A172 (cell line): Measurements from ENCODE around the gene VEZT. TPM values are rescaled to one million over a fixed set of nuclear protein-coding genes. Genes with fewer than 3 reads are reported as not detected.
"Not testable (repeated sequence)": the region's sequence is repeated elsewhere in the genome, so short reads cannot be mapped to it uniquely, and the experiment has no call there.

Experiments
- DNase-seq: peaks from one replicate; pipeline ENCODE4 v3.0.0-alpha.2; 2015; ENCODE audit warnings: low spot score
- total RNA-seq: library from RNA; depleted of rRNA; stranded (reverse); fragments of >200 nt; shearing (Covaris generic); gene quantifications from 2 replicates; pipeline ENCODE4 v1.2.3, GENCODE V29; 2014

The VEZT gene
- total RNA-seq, 1 experiment from 2014 or later, result 104 TPM

GRCh38 chr12:95257541-95257940, 39.9 kb downstream of the VEZT start:
- DNase-seq, result no peak

GRCh38 chr12:95258151-95258550, 40.5 kb downstream of the VEZT start:
- no peak for DNase-seq

GRCh38 chr12:95258803-95259202, 41.2 kb downstream of the VEZT start:
- DNase-seq, result no peak

- DNase-seq, result no peak
Observed at GRCh38 chr12:95259368-95259767, 41.8 kb downstream of the VEZT start.

- no peak for DNase-seq
Observed at GRCh38 chr12:95261109-95261508, 43.5 kb downstream of the VEZT start.

GRCh38 chr12:95262808-95263207, 45.2 kb downstream of the VEZT start:
- no peak for DNase-seq

- no peak for DNase-seq
Observed at GRCh38 chr12:95265765-95266164, 48.2 kb downstream of the VEZT start.

GRCh38 chr12:95266254-95266653, 48.6 kb downstream of the VEZT start:
- DNase-seq, result no peak

GRCh38 chr12:95269892-95270291, 52.3 kb downstream of the VEZT start:
- DNase-seq, result no peak

GRCh38 chr12:95271465-95271864, 53.9 kb downstream of the VEZT start:
- DNase-seq, result no peak

- DNase-seq, result peak; percentile 46
Observed at GRCh38 chr12:95277139-95277538, 59.5 kb downstream of the VEZT start.

GRCh38 chr12:95279856-95280255, 62.2 kb downstream of the VEZT start:
- DNase-seq, result no peak

GRCh38 chr12:95282266-95282665, 64.7 kb downstream of the VEZT start:
- DNase-seq, result no peak

- DNase-seq, result no peak
Observed at GRCh38 chr12:95283371-95283770, 65.8 kb downstream of the VEZT start.

- DNase-seq, result no peak
Observed at GRCh38 chr12:95286713-95287112, 69.1 kb downstream of the VEZT start.

- no peak for DNase-seq
Observed at GRCh38 chr12:95291501-95291900, 73.9 kb downstream of the VEZT start.

- DNase-seq, result no peak
Observed at GRCh38 chr12:95298916-95299315, 81.3 kb downstream of the VEZT start.

GRCh38 chr12:95300286-95300685, 82.7 kb downstream of the VEZT start:
- DNase-seq, result no peak

GRCh38 chr12:95303476-95303875, 85.9 kb downstream of the VEZT start:
- DNase-seq, result no peak

- DNase-seq, result peak; percentile 5
Observed at GRCh38 chr12:95304673-95305198, 87.1 kb downstream of the VEZT start.

- no peak for DNase-seq
Observed at GRCh38 chr12:95312656-95313055, 95.0 kb downstream of the VEZT start.

GRCh38 chr12:95314756-95315155, 97.1 kb downstream of the VEZT start:
- not testable (repeated sequence) for DNase-seq

- no peak for DNase-seq
Observed at GRCh38 chr12:95316798-95317197, 99.2 kb downstream of the VEZT start.

GRCh38 chr12:95318071-95318545, 100.5 kb downstream of the VEZT start:
- DNase-seq, result peak; percentile 36
